GM11168 (cell line): ENCODE measurements around the gene SLC22A3.
"Not testable (repeated sequence)": the region's sequence is repeated elsewhere in the genome, so short reads cannot be mapped to it uniquely, and the experiment has no call there.

ENCODE experiments used
- in situ Hi-C: fragments of 300-500 bp; cut with MboI; formaldehyde crosslinking; loops from one replicate; pipeline ENCODE4 v1.12.0; 2022; ENCODE audit warnings: low sequenced_read_pairs; ENCODE audit not compliant: unreplicated experiment

The SLC22A3 gene

DNA sequence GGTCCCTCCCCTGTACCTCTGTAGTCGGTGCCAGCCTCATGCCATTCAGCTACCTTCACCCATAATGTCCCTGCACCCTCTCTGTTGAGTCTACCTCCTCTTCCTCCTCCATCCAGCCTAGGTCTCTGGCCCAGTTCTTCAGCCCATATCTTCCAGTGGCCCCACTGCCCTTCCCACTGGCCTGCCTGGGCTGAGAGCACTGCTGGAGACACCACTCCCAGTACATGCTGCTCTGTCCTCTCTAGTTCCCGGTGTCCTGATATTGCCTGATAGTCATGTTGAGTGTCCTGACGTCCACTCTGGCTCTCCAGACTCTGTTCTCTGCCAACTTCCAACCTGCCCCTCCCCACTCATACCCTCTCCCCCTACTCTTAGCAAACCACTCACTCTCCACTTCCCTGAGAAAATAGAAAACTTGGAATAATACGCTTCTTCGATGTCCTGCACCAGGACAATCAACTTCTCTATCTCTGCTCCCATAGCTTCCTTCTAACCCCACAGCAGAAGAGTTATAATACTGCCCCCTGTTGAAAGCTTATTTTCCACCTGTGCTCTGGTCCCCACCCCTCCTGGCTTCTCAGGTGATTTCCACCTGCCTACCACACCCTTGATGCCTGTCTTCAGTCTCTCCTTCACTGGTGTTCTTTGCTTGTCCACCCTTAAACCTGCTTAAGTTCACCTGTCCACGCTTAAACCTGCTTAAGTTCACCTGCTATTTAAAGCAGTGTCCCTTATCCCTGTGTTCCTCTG, 19.8 kb downstream of the SLC22A3 start:
- in situ Hi-C loops: no loop called here

- in situ Hi-C loops: no loop called here
These were observed 20.5 kb downstream of the SLC22A3 start for GRCh38 chr6:160368670-160369069.

GRCh38 chr6:160373601-160374000, 25.4 kb downstream of the SLC22A3 start:
- in situ Hi-C loops: not testable (repeated sequence)

DNA sequence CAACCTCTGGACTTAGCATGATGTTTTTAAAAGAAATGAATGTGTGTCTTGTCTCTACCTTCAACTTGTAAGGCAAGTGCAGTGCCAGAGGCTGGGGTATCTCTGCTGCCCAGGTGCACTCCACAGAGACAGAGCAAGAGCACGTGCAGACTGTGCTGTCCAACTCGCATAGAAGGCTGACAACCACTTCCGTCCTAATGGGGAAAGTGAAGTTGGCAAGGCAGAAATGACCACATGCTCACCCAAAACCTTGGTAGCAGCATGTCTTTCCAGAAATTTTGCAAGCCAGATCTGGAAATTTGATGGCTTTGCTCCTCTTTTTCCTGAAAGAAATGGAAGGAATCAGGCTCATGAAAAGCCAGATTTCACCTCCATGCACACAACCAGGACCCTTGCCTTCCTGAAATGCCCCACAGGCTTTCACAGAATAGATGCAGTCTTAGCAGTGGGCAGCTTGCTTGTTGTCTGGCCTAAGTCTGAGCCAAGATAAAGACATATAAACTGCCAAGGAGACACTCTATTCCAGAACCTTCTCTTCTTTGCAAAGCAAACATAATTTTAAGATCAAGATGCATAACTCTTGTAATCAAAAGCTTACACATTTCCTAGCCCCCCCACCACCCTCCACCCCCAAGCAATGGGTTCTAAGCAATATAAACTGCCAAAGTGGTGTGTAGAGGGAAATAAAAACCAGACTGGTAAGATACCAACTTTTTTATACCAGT, 26.8 kb downstream of the SLC22A3 start:
- in situ Hi-C loops: no loop called here

DNA sequence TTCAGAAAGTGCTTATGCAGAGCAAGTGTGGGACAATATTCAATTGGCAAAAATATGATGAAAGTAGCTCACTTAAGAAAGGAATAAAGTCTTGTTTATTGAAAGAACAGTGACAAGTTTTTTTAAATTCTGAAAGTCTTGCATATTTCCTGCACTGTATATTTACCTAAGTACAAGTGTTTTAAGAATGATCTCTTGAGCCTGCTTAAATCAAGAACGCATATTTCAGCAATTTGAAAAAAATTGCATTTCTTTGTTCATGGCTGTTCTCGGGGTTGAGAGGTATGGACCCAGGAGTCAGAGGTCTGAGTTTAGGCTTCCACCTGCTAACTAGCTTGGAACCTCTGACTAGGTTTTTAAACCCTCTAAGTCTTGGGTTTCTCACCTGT, 27.4 kb downstream of the SLC22A3 start:
- in situ Hi-C loops: no loop called here

GRCh38 chr6:160376445-160376844, 28.3 kb downstream of the SLC22A3 start:
- in situ Hi-C loops: no loop called here

- in situ Hi-C loops: no loop called here
These were observed 30.0 kb downstream of the SLC22A3 start for GRCh38 chr6:160378218-160378617.

DNA sequence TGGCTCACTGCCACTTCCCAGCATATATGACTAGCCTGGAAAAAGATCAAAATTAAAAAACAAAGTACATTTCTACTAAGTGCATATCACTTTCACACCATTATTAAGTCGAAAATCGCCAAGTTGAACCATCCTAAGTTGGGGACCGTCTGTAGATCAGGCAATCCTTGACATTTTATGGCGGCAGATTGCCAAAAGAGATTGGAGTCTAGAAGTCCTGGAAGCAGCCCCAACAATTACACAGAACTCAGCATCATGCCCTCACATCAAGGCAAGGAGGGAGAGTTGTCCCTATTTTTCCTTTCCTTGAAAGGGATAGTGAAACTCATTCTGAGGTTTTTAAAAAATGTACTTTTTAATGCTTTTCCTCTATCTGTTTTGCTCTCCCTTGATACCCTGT, 30.7 kb downstream of the SLC22A3 start:
- in situ Hi-C loops: no loop called here

DNA sequence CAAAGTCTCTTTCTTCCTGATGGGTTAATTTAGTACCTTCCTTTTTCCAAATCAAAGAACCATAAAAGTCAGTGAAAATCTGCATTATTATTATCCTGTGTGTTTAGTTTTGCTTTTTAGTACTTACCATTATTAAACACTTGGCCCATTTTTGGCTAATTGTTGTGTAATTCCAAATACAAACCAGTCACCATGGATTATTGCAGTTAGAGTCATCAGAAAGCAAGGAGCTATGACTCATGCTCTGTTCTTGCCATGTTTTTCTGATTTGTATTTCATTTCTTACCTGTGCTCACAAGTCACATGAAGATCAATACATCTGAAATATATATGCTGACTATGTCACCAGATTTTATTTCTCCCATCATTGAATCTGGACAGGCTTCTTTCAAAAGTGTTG, 31.3 kb downstream of the SLC22A3 start:
- in situ Hi-C loops: no loop called here

- in situ Hi-C loops: no loop called here
These were observed 34.8 kb downstream of the SLC22A3 start for GRCh38 chr6:160382946-160383345.

DNA sequence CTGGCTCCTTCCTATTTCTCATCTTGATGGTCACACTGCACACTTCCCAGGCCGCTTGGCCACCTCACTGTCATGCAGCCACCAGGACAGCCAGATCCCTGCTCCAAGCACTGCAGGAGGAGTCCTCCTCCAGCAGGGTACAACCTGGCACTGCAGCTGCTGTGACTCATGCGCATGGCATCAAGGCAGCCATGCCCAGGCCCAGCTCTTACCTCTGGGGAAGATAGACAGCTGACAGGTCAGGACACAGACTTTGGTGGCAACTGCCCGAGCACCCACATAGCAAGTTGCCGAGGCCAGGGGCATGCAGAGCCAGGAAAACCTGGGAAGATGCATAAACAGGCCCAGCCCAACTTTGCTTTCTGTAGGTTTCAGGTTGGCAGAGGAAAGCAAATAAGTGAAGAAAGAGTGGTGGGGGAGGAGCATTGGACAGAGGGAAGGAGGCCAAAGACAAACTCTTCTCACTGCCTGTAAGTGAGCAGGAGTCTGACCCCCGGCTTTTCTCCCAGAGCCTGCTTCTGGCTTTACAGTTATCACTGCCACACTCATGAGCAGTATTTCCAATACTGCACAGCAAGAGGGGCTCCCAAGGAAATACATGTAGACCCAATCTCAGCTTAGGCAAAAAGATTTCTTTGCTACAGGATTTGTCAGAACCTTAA, 38.8 kb downstream of the SLC22A3 start:
- in situ Hi-C loops: no loop called here

DNA sequence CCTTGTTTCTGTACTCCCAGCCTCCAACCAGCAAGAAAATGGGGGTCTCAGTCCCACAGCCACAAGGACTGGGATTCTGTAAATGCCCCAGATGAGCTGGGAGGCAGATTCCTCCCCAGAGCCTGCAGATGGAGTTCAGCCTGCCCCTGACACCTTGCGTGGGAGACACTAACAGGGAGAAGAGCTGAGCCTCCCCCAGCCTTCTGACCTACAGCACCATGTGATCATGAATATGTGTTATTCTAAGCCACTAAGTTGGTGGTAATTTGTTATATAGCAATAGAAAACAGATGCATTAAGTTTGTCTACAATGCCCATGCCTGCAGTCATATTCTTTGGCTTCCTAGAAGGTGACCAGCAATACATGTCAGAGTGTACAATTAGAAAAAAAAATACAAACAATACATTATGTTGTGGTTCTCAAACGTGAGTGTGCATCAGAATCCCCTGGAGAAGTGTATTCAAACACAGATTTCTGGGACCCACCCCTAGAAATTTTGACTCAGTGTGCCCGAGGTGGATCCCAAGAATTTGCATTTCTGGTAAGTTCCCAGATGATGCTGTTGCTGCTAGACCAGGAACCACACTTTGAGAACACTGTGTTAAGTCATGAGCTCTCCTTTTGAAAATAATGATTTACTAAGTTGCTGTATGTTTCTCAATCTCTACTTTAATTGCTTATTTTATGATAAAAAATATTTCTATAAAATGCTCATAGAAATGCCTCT, 39.9 kb downstream of the SLC22A3 start:
- in situ Hi-C loops: no loop called here

DNA sequence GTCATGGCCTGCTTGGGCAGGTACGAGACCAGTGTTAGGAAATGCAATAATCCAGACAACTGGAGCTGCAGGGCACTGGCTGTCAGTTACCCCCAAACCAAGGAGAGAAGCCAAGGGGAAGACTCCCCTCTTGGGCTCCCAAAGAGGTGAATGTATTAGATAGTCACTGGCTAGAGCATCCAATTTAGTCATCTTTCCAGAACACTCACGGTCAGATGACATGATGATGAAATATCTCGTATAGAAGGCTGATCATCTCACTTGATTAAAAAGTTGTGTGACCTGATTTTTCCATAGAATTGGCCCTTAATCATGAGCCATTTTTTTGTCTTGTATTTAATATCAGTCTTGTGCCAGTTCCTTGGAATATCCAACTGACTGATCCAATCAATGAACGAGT, 40.7 kb downstream of the SLC22A3 start:
- in situ Hi-C loops: no loop called here

GRCh38 chr6:160391419-160392116, 43.4 kb downstream of the SLC22A3 start:
- in situ Hi-C loops: no loop called here

GRCh38 chr6:160393442-160393841, 45.3 kb downstream of the SLC22A3 start:
- in situ Hi-C loops: not testable (repeated sequence)

- in situ Hi-C loops: no loop called here
These were observed 45.9 kb downstream of the SLC22A3 start for GRCh38 chr6:160393891-160394653.

DNA sequence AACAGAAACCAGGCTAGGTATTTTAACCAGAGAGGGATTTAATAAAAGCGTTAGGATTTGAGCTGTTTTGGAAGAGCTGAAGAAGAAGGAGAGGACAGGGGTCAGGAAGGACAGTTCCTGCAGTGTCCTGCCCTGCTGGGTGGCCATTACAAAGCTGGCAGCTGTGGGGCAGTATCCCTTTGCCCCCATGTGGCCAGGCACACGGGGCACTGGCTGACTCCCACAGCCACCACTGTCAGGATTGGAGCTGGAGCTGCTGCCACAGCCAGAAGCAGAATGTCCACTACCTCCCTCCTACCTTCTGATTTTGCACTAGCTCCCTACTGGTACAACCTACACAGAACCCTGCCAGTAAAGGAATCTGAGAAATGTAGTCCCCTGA, 46.5 kb downstream of the SLC22A3 start:
- in situ Hi-C loops: no loop called here

DNA sequence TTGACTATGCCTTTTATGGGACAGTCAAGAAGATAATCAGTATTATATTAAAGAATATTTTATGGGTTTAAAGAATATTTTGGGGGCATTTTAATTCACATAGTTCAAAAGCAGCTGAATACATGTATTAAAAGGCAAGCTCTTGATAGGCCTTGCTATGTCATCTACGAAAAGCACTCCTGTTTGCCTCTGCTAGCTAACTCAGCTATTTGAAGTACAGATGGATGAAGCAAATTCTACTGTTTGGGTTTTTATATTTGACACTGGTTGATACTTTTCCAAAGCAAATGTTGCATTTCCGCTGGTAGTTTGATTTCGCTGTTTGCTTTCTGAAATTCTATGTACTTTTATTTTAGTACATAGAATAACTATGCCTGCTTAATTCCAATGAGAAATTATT, 47.0 kb downstream of the SLC22A3 start:
- in situ Hi-C loops: no loop called here

GRCh38 chr6:160396292-160396691, 48.1 kb downstream of the SLC22A3 start:
- in situ Hi-C loops: no loop called here
